HUDEP-2 (cell line): Measurements from ENCODE around the gene AHI1.

Experiments used
- DNase-seq, 76 experiments: peaks; one replicate each; lab custom pipeline; 2025; ENCODE audit not compliant: unreplicated experiment in 76 of 76; lab: John Stamatoyannopoulos, UW

AHI1 gene

DNA sequence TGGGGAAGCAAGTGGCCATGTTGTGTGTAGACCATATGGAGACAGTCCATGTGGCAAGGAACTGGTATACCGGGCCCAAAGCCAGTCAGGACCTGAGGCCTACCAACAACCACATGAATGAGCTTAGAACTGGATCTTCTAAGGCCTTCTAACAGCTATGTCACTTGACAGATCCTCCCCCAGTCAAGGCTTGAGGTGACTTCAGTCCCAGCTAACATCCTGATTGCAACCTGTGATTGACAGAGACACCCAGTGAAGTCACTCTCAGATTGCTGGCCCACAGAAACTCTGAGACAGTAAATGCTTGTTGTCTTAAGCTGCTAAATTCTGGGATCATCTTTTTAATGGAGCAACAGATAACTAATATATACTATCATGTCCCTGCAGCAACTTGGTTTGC, 32.9 kb downstream of the AHI1 start:
- DNase-seq: no peak

GRCh38 chr6:135461208-135461607, 36.3 kb downstream of the AHI1 start:
- DNase-seq: no peak

DNA sequence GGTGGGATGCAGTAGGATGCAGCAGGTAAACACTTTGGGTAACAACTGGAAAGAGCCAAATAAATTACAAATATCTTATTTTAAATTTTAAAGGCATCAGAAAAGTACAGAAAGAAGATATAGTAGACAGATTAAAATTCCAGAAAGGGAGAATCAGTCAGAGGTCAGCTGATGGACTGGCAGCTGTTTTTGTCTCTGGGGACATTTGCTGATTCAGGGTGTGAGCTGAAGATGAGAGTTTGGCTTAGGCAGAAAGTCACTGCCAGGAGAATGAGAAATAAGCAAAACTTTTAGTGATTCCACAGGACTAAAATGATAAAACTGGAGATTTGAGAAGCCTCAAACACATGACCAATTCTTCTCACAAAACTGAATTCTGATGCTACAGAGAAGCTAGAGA, 39.5 kb downstream of the AHI1 start:
- no peak for DNase-seq

DNA sequence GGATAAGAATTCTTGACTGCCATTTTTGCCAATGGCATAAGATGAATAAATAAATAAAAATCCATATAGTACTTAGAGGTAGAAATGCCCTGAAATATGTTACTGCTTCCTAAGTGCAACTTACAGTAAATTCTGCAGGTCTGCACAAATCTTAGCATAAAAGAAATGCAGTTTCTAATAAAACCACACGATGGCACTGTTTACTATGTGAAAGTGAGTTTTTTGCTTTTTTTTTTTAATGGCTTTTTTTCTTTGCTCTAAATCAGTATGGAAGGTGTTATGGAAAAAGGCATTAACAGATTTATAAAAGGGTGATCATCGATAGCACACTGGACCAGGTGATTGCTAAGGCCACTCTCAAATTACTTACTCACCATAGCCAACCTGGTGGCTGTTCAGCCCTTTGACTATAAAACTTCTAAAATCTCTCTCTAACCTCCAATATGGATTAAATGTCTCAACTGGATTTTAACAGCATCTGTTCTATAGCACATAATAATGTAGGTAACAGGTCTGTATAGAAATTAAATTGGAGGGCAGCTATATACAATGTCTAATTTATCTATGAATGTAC, 45.8 kb downstream of the AHI1 start:
- DNase-seq: peak in 20 of 76 experiments; percentile 2 to 56 (median 30)

GRCh38 chr6:135449246-135449645, 48.3 kb downstream of the AHI1 start:
- DNase-seq: no peak

- DNase-seq: no peak
Observed at GRCh38 chr6:135440087-135440792, 57.3 kb downstream of the AHI1 start.

DNA sequence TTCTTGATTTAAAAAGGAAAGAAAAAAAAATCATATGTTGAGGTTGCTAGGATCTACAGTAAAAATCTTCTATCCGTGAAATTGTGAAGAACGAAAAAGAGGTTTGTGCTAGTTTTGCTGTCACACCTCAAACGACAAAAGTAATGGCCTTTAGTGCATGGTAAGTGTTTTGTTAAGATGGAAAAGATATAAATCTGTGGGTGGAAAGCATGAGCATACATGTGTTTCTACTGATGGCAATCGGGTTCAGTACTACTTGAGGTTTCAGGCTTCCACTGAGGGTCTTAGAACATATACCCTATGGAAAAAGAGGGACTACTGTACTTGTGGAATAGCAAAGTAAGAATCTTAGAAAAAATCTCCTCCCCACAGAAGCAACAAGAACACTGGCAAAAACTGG, 58.0 kb downstream of the AHI1 start:
- DNase-seq: peak in 1 of 76 experiments; percentile 35

- peak in 30 of 76 experiments; percentile 21 to 74 (median 48) for DNase-seq
Observed at GRCh38 chr6:135438907-135439535, 58.5 kb downstream of the AHI1 start.

DNA sequence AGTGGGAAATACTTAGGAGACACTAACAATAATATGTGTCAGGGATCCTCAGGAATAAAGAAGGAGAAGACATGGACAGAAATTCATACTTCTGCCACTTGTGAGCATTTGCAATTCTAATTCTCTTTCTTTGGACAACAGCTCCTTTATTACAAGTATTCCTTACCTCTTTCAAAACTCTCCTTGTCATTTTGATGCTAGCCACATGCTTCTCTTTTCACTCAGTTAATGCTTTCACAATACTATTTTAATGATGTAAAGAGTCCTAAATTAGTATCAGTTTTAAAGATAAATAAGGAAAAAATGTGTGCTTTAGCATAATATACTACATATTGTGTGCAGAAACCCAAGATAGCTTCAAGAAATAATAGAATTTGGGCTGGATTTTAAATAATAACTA, 62.5 kb downstream of the AHI1 start:
- no peak for DNase-seq

GRCh38 chr6:135434095-135434494, 63.4 kb downstream of the AHI1 start:
- no peak for DNase-seq

DNA sequence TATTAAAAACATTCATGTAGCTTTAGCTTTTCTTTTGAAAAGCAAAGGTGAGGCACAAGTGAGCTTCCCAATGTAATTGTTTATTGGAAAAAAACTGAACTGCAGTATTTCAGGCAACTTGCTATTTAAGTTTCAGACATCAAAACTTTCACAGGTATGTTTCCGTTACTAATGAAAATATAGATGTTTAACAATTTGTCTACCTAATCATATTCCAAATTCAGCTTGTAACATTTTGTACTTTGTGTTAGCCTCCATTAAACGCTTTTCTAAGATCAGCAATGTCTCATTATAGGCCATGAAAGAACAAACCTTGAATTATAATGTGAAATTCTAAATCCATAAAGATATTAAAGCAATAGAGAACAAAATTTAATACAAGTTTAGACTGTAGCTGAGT, 69.5 kb downstream of the AHI1 start:
- no peak for DNase-seq

- DNase-seq: no peak
Observed at GRCh38 chr6:135426833-135427232, 70.7 kb downstream of the AHI1 start.

GRCh38 chr6:135424385-135424784, 73.2 kb downstream of the AHI1 start:
- DNase-seq: no peak

DNA sequence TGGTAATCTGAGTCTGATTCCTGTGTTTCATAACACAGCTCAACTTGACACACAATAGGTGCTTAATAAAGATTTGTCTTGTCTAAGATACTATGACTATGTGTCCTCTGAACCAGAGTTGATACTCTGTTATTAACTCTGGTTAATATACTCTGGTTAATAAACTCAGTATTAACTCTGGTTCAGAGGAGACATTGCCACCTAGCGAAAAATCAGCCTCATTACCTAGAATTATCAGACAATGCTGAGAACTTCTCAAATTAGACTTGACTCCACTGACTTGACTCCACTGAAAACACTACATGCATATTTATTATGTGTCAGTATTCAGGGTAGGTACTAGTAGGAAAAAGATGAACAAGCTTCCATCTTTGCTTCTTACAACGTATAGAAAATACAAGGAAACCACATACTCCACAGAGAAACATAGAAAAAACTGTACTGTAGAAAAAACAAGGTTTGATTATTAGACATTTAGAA, 73.9 kb downstream of the AHI1 start:
- DNase-seq: peak in 38 of 76 experiments; percentile 4 to 83 (median 58)

DNA sequence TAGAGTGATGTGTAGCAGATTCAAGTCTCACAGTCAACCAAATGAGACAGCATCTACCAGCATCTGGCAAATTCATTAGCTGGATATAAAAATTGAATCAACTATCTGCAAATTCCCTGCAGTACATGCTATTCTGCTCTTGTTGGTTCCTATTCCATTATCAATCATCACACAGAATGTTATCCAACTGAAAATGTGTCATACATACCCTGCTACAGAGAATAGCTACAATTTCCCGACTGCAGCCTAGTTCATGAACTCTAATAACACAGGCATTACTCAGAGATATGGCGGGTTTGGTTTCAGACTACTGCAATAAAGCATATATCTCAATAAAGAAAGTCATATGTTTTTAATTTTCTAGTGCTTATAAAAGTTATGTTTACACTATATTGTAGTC, 78.4 kb downstream of the AHI1 start:
- DNase-seq: peak in 14 of 76 experiments; percentile 7 to 50 (median 20)

DNA sequence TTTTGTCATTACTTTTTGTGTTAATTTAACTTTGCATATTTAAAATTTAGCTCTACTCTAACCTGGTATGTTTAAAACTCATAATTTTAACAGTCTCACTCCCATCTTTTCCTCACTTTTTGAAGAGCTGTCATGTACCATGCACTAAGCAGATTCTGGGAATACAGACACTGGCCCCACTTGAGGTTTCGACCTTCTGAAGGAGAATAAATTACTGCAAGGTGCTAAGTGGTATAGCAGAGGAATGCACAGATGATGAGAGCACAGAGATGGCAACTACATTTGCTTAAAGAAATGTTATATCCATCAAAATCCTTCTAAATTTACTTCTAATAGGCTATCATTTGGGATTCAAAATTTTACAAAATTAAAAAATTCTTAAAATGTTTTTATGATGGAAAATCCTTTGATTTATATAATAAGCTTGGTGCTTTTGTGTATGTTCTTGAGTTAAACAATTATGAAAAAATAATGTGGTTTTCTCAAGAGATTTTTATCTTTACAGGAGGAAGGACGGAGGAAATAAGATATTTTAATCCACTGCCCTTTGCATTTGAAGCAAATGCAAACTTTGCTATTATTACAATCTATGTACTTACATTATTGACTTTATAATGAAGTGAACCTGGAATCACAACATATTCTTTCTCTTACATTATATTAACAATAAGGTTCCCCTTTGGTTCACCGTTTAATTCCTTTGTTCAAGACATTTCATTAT, 79.3 kb downstream of the AHI1 start:
- DNase-seq: no peak

- no peak for DNase-seq
Observed at GRCh38 chr6:135412761-135413160, 84.8 kb downstream of the AHI1 start.

DNA sequence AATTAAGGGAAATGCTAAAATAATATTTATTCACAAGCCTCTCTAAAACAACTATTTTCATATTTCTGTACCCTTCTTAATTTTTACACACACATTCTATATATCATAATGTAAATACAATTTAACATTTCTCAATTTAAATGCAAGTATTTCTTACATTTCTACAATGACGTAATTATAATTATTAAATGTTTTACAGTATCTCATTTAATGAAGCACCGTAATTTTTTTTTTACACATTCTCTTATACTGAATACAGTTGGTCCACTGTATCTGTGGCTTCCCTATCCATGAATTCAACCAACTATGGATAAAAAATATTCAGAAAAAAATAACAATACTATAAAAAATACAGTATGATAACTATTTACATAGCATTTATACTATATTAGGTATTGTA, 85.7 kb downstream of the AHI1 start:
- no peak for DNase-seq

GRCh38 chr6:135411339-135411738, 86.2 kb downstream of the AHI1 start:
- peak in 8 of 76 experiments; percentile 9 to 27 (median 13) for DNase-seq

DNA sequence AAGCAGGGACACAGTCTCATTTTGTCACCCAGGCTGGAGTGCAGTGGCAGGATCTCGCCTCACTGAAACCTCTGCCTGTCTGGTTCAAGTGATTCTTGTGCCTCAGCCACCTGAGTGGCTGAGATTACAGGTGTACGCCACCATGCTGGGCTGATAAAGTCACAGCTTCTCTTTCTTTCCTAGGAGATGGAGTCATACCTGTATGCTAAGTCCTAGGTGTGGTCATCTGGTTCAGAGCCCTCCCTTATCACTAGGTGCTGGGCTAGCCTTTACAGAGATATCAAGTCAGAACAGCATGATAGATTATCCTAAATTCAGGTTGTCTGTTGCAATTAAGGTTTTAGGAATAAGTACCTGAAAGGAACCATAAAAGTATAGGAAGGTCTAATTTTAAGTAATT, 86.7 kb downstream of the AHI1 start:
- no peak for DNase-seq

DNA sequence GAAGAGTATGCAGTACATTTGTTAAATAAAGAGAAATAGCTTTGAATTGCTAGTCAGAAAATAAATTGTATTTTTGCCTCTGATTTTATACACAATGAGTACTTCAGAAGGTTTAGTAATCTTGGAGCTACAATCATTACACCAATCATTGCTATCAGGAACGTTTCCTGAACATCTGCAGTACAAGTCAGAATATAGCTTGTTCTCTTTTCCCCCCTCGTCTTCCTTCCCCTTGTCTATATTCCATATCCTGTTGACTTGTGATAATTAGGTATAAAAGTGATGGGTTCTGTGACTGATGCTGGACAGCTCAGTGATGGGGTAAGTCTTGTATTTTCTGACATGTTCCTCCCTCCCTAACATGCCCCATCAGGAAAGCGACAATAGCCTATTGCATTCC, 94.0 kb downstream of the AHI1 start:
- no peak for DNase-seq
